Calu3 (cell line): ENCODE results near the gene SH3RF3. TPM values are rescaled to one million over a fixed set of nuclear protein-coding genes. Genes with fewer than 3 reads are reported as not detected.

ENCODE experiments used
- BruUV-seq: library from RNA; stranded (reverse); fragments of 400-500 nt; replicated peaks from 2 replicates; lab custom pipeline; 2021; lab: Mats Ljungman, UMichigan
- CTCF ChIA-PET: fragments of 300-600 bp; sonication (Branson Sonifier 250); formaldehyde crosslinking; loops from one replicate; lab custom pipeline; 2022; ENCODE audit warnings: antibody characterized with exemption; lab: Charles Lee
- DNase-seq: peaks from one replicate; pipeline ENCODE4 v3.0.0; 2022
- H3K27ac Mint-ChIP-seq: one replicate; pipeline ENCODE4 v1.8.0; 2022; ENCODE audit warnings: mixed read lengths; ENCODE audit not compliant: unreplicated experiment
- H3K27me3 Mint-ChIP-seq: one replicate; pipeline ENCODE4 v1.8.0; 2022; ENCODE audit warnings: mixed read lengths; ENCODE audit not compliant: unreplicated experiment
- H3K36me3 Mint-ChIP-seq: one replicate; pipeline ENCODE4 v1.8.0; 2022; ENCODE audit warnings: mild to moderate bottlenecking, moderate library complexity, mixed read lengths; ENCODE audit not compliant: insufficient read depth, unreplicated experiment
- H3K4me1 Mint-ChIP-seq: one replicate; pipeline ENCODE4 v1.8.0; 2022; ENCODE audit warnings: mild to moderate bottlenecking, low read depth, mixed read lengths; ENCODE audit not compliant: unreplicated experiment
- H3K4me3 Mint-ChIP-seq: one replicate; pipeline ENCODE4 v1.8.0; 2022; ENCODE audit warnings: mild to moderate bottlenecking, low read depth, moderate library complexity, mixed read lengths; ENCODE audit not compliant: unreplicated experiment
- H3K9me3 Mint-ChIP-seq: one replicate; pipeline ENCODE4 v1.8.0; 2022; ENCODE audit warnings: low read depth, mixed read lengths; ENCODE audit not compliant: unreplicated experiment
- intact Hi-C: fragments of 100-400 bp; cut with micrococcal nuclease; formaldehyde crosslinking; loops from one replicate; pipeline ENCODE4 v1.10.0; 2022; ENCODE audit not compliant: unreplicated experiment
- total RNA-seq: library from RNA; stranded (reverse); gene quantifications from 2 replicates; pipeline ENCODE4 v1.2.3, GENCODE V29; 2022
- TF ChIP-seq, protein P1 (sequence below): fragments of 200-600 bp; IDR thresholded peaks from one replicate; pipeline ENCODE4 v1.8.0; 2022; ENCODE audit warnings: antibody characterized with exemption; ENCODE audit not compliant: unreplicated experiment

The SH3RF3 gene
- total RNA-seq, 1 experiment from 2014 or later, result 0.17 TPM

DNA sequence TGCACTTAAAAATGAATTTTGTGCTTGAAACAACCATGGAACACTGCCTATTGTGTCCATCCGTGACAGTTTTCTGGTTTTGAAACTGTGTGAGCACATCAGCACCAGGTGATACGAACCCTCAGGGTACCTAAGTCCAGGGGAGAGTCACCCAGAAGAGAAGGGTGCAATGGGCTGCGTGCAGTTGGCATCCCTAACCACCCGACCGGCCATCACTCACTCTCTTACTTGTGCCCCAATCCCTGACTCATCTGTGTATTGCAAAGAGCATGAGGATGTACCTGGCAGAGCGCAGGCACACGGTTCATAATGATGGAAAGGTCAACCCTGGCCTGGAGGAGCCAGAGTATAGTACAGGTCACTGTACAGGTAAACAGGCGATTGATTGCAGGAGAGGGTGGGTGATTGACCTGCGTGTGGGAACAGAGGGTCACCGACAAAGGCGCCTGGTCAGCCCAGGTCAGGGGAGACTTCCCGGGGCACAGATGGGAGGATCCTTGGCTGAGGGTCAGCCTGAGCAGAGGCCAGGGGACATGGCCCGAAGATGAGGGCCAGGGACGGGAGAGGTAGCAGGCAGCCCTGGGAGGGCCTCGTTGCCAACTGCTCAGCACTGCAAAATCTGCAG lies 324.5 kb downstream of the SH3RF3 start:
- CTCF ChIA-PET, result no interaction called here

DNA sequence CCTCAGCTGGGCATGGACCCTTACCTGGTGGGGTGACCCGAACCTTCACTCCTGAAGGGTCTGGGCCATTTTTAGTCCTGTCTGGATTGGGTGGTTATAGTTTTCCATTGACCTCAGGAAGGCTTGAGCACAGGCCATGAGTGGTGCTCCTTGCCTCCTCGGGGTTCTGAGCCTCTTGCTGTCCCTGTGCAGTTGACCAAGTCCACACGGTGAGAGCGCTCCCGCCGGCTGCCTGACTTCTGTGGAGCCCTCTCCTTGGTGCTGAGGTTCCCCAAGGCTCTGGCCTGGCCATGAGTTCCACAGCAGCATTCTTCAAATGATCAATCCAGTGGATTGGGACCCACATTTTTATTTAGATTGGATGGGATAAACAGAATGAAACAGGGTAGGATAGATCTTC lies 325.3 kb downstream of the SH3RF3 start:
- Mint-ChIP-seq H3K36me3 (no peaks in the 10 kb centered on the region), H3K4me3 (no peak overlapping the region), H3K27ac (no peak overlapping the region), H3K4me1 (no peaks in the 10 kb centered on the region), H3K9me3 (no peaks in the 10 kb centered on the region), H3K27me3 (peaks cover 85% of the 10 kb centered on the region)
- no peak for DNase-seq
- CTCF ChIA-PET, result no interaction called here
- TF ChIP-seq, protein P1, sequence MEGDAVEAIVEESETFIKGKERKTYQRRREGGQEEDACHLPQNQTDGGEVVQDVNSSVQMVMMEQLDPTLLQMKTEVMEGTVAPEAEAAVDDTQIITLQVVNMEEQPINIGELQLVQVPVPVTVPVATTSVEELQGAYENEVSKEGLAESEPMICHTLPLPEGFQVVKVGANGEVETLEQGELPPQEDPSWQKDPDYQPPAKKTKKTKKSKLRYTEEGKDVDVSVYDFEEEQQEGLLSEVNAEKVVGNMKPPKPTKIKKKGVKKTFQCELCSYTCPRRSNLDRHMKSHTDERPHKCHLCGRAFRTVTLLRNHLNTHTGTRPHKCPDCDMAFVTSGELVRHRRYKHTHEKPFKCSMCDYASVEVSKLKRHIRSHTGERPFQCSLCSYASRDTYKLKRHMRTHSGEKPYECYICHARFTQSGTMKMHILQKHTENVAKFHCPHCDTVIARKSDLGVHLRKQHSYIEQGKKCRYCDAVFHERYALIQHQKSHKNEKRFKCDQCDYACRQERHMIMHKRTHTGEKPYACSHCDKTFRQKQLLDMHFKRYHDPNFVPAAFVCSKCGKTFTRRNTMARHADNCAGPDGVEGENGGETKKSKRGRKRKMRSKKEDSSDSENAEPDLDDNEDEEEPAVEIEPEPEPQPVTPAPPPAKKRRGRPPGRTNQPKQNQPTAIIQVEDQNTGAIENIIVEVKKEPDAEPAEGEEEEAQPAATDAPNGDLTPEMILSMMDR, result no peak
- intact Hi-C loops, result no loop called here
- no TSS peak for BruUV-seq

More for the DNA sequence above, 324.5 kb downstream of the SH3RF3 start:
- H3K27me3 Mint-ChIP-seq, result peaks cover 84% of the 10 kb centered on the region
- TF ChIP-seq, protein P1, result no peak
- DNase-seq, result no peak
- no peaks in the 10 kb centered on the region for H3K36me3 Mint-ChIP-seq
- H3K4me1 Mint-ChIP-seq, result no peaks in the 10 kb centered on the region
- no TSS peak for BruUV-seq
- no peaks in the 10 kb centered on the region for H3K9me3 Mint-ChIP-seq
- H3K27ac Mint-ChIP-seq, result no peak overlapping the region
- intact Hi-C loops, result no loop called here
- no peak overlapping the region for H3K4me3 Mint-ChIP-seq

DNA sequence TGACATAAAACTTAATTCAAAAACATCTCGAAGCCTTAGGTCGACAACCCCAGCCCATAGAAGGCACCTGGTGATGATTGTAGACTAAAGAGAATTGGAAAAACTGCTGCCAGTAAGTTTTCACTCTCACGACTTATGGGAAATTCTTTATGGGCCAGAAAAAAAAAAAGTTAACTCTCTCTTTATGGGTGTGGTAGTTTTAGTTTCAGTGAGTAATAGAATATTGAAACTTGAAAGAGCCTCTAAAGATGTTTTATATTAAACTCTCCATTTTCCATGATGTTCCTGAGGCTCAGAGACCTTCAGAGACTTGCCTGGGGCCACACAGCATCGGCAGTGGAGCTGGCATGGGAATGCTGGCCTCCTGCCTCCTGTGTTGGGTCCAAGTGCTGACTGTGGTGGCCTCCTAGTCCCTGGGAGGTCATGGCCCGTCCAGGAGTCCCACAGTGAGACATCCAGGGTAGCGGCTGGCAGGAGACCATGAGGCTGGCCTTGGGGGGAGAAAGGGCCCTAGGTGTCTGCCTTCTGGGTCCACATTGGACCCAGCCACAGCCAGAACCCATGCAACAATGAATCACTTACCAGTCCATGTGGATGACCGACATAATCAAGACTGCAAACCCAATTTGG lies 325.9 kb downstream of the SH3RF3 start:
- TF ChIP-seq, protein P1, result no peak
- intact Hi-C loops, result no loop called here
- Mint-ChIP-seq H3K9me3 (no peaks in the 10 kb centered on the region), H3K4me3 (no peak overlapping the region), H3K36me3 (no peaks in the 10 kb centered on the region), H3K27ac (no peak overlapping the region), H3K4me1 (no peaks in the 10 kb centered on the region), H3K27me3 (peaks cover 90% of the 10 kb centered on the region)
- CTCF ChIA-PET, result no interaction called here
- no peak for DNase-seq
- no TSS peak for BruUV-seq

DNA sequence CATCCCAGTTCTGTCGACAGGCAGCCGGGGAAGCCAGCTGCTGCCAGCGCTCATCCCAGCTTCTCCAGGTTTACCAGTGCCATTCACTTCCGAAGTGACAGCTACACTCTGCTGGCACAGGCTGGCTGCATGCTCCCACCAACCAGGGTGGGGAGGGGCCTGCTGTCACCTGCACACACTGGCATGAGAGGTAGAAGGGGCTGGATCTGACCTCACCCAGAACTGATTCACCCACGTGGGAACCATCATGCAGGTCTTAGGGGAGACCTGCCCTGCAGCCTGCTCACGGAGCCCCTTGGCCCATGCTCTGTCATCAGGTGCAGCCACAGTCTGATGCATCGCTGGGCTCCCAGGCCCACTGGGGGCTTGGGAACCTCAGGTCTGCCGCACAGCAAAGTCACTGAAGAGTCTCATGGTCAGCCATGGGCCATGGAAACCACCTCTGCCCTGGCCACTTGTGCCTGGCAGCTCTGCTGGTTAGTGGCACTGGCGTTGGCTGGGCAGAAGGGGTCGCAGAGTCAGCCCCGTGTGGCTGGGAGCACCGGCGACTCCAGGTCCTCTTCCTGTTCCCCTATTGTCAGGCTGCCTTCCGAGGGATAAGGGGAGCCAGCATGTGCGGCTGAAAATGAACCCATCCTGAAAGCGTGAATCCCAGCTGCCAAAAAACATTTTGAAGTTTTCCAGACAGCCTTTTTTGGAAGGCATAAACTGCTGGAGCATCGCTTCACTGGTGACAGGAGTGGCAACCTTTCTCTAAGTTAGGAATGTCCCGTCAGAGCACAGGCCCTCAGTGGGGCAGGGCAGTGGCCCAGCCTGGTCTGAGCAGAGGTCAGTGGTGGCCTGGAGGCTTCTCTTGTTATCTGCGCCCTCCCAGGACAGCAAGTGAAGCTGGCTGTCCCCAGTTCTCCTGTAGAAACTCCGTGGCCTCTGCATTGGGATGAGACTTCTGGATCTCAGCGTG lies 327.0 kb downstream of the SH3RF3 start:
- intact Hi-C loops, result no loop called here
- Mint-ChIP-seq H3K4me3 (no peak overlapping the region), H3K36me3 (no peaks in the 10 kb centered on the region), H3K9me3 (no peaks in the 10 kb centered on the region), H3K27ac (no peak overlapping the region), H3K27me3 (peaks cover 100% of the 10 kb centered on the region), H3K4me1 (no peaks in the 10 kb centered on the region)
- TF ChIP-seq, protein P1, result no peak
- no peak for DNase-seq
- BruUV-seq, result no TSS peak
- CTCF ChIA-PET, result no interaction called here
